ENCODE data around the gene MTURN.

Gene MTURN

GRCh38 chr7:30177186-30177585 is 42.4 kb downstream of the MTURN start:
- H3K36me3 ChIP-seq (ENCODE audit: control insufficient read depth, insufficient read depth, low read length): no peaks in the 10 kb centered on the region
- no peaks in the 10 kb centered on the region for H3K27me3 ChIP-seq (ENCODE audit: control insufficient read depth, insufficient read depth, low read length)
- no peak overlapping the region for H3K27ac ChIP-seq (ENCODE audit: low read depth, low read length)
- no peak overlapping the region for H3K4me3 ChIP-seq (ENCODE audit: low read length)
- no peak overlapping the region for H3K9ac ChIP-seq (ENCODE audit: low read length)
- H3K4me1 ChIP-seq (ENCODE audit: control insufficient read depth, insufficient read depth, low read length): peaks cover 18% of the 10 kb centered on the region

- H3K36me3 ChIP-seq (ENCODE audit: control insufficient read depth, insufficient read depth, low read length): no peaks in the 10 kb centered on the region
- H3K4me3 ChIP-seq (ENCODE audit: low read length): no peak overlapping the region
- peaks cover 11% of the 10 kb centered on the region for H3K4me1 ChIP-seq (ENCODE audit: control insufficient read depth, insufficient read depth, low read length)
Observed at GRCh38 chr7:30177965-30178364, 43.2 kb downstream of the MTURN start.

GRCh38 chr7:30178748-30179436 is 44.1 kb downstream of the MTURN start:
- no peaks in the 10 kb centered on the region for H3K36me3 ChIP-seq (ENCODE audit: control insufficient read depth, insufficient read depth, low read length)
- H3K27ac ChIP-seq (ENCODE audit: low read depth, low read length): no peak overlapping the region
- H3K27me3 ChIP-seq (ENCODE audit: control insufficient read depth, insufficient read depth, low read length): no peaks in the 10 kb centered on the region
- peaks cover 2% of the 10 kb centered on the region for H3K4me1 ChIP-seq (ENCODE audit: control insufficient read depth, insufficient read depth, low read length)
- no peak overlapping the region for H3K4me3 ChIP-seq (ENCODE audit: low read length)
- no peak overlapping the region for H3K9ac ChIP-seq (ENCODE audit: low read length)

More at GRCh38 chr7:30177965-30178364, 43.2 kb downstream of the MTURN start:
- no peak overlapping the region for H3K27ac ChIP-seq (ENCODE audit: low read depth, low read length)
- no peaks in the 10 kb centered on the region for H3K27me3 ChIP-seq (ENCODE audit: control insufficient read depth, insufficient read depth, low read length)
- no peak overlapping the region for H3K9ac ChIP-seq (ENCODE audit: low read length)

- H3K27ac ChIP-seq (ENCODE audit: low read depth, low read length): no peak overlapping the region
- H3K4me3 ChIP-seq (ENCODE audit: low read length): no peak overlapping the region
- peaks cover 2% of the 10 kb centered on the region for H3K4me1 ChIP-seq (ENCODE audit: control insufficient read depth, insufficient read depth, low read length)
- no peak overlapping the region for H3K9ac ChIP-seq (ENCODE audit: low read length)
- no peaks in the 10 kb centered on the region for H3K27me3 ChIP-seq (ENCODE audit: control insufficient read depth, insufficient read depth, low read length)
- no peaks in the 10 kb centered on the region for H3K36me3 ChIP-seq (ENCODE audit: control insufficient read depth, insufficient read depth, low read length)
Observed at GRCh38 chr7:30180718-30181117, 45.9 kb downstream of the MTURN start.

- H3K27me3 ChIP-seq (ENCODE audit: control insufficient read depth, insufficient read depth, low read length): no peaks in the 10 kb centered on the region
- H3K4me1 ChIP-seq (ENCODE audit: control insufficient read depth, insufficient read depth, low read length): peaks cover 2% of the 10 kb centered on the region
- H3K9ac ChIP-seq (ENCODE audit: low read length): no peak overlapping the region
- no peaks in the 10 kb centered on the region for H3K36me3 ChIP-seq (ENCODE audit: control insufficient read depth, insufficient read depth, low read length)
- no peak overlapping the region for H3K4me3 ChIP-seq (ENCODE audit: low read length)
- peak overlapping the region; percentile 50 for H3K27ac ChIP-seq (ENCODE audit: low read depth, low read length)
Observed at GRCh38 chr7:30181211-30181610, 46.4 kb downstream of the MTURN start.

GRCh38 chr7:30181736-30182522 is 47.1 kb downstream of the MTURN start:
- Histone ChIP-seq H3K9ac (ENCODE audit: low read length) (no peak overlapping the region), H3K4me1 (ENCODE audit: control insufficient read depth, insufficient read depth, low read length) (peaks cover 2% of the 10 kb centered on the region), H3K27me3 (ENCODE audit: control insufficient read depth, insufficient read depth, low read length) (no peaks in the 10 kb centered on the region), H3K4me3 (ENCODE audit: low read length) (no peak overlapping the region), H3K27ac (ENCODE audit: low read depth, low read length) (peak overlapping the region; percentile 50), H3K36me3 (ENCODE audit: control insufficient read depth, insufficient read depth, low read length) (no peaks in the 10 kb centered on the region)

- Histone ChIP-seq H3K4me1 (ENCODE audit: control insufficient read depth, insufficient read depth, low read length) (peaks cover 2% of the 10 kb centered on the region), H3K27ac (ENCODE audit: low read depth, low read length) (no peak overlapping the region), H3K9ac (ENCODE audit: low read length) (no peak overlapping the region), H3K4me3 (ENCODE audit: low read length) (no peak overlapping the region), H3K27me3 (ENCODE audit: control insufficient read depth, insufficient read depth, low read length) (no peaks in the 10 kb centered on the region), H3K36me3 (ENCODE audit: control insufficient read depth, insufficient read depth, low read length) (no peaks in the 10 kb centered on the region)
Observed at GRCh38 chr7:30182814-30183213, 48.0 kb downstream of the MTURN start.

- no peak overlapping the region for H3K9ac ChIP-seq (ENCODE audit: low read length)
- no peak overlapping the region for H3K4me3 ChIP-seq (ENCODE audit: low read length)
- H3K4me1 ChIP-seq (ENCODE audit: control insufficient read depth, insufficient read depth, low read length): peaks cover 2% of the 10 kb centered on the region
- H3K36me3 ChIP-seq (ENCODE audit: control insufficient read depth, insufficient read depth, low read length): no peaks in the 10 kb centered on the region
- no peaks in the 10 kb centered on the region for H3K27me3 ChIP-seq (ENCODE audit: control insufficient read depth, insufficient read depth, low read length)
- no peak overlapping the region for H3K27ac ChIP-seq (ENCODE audit: low read depth, low read length)
Observed at GRCh38 chr7:30183749-30184369, 49.1 kb downstream of the MTURN start.

- Histone ChIP-seq H3K4me1 (ENCODE audit: control insufficient read depth, insufficient read depth, low read length) (no peaks in the 10 kb centered on the region), H3K9ac (ENCODE audit: low read length) (no peak overlapping the region), H3K36me3 (ENCODE audit: control insufficient read depth, insufficient read depth, low read length) (no peaks in the 10 kb centered on the region), H3K27ac (ENCODE audit: low read depth, low read length) (peak overlapping the region; percentile 40), H3K27me3 (ENCODE audit: control insufficient read depth, insufficient read depth, low read length) (no peaks in the 10 kb centered on the region), H3K4me3 (ENCODE audit: low read length) (no peak overlapping the region)
Observed at GRCh38 chr7:30184791-30185487, 50.2 kb downstream of the MTURN start.

GRCh38 chr7:30185496-30185895 is 50.7 kb downstream of the MTURN start:
- Histone ChIP-seq H3K9ac (ENCODE audit: low read length) (no peak overlapping the region), H3K4me3 (ENCODE audit: low read length) (no peak overlapping the region), H3K27ac (ENCODE audit: low read depth, low read length) (peak overlapping the region; percentile 30), H3K27me3 (ENCODE audit: control insufficient read depth, insufficient read depth, low read length) (no peaks in the 10 kb centered on the region), H3K36me3 (ENCODE audit: control insufficient read depth, insufficient read depth, low read length) (no peaks in the 10 kb centered on the region), H3K4me1 (ENCODE audit: control insufficient read depth, insufficient read depth, low read length) (no peaks in the 10 kb centered on the region)

- no peak overlapping the region for H3K27ac ChIP-seq (ENCODE audit: low read depth, low read length)
- H3K27me3 ChIP-seq (ENCODE audit: control insufficient read depth, insufficient read depth, low read length): no peaks in the 10 kb centered on the region
- H3K4me3 ChIP-seq (ENCODE audit: low read length): no peak overlapping the region
- H3K9ac ChIP-seq (ENCODE audit: low read length): no peak overlapping the region
- H3K4me1 ChIP-seq (ENCODE audit: control insufficient read depth, insufficient read depth, low read length): no peaks in the 10 kb centered on the region
- H3K36me3 ChIP-seq (ENCODE audit: control insufficient read depth, insufficient read depth, low read length): no peaks in the 10 kb centered on the region
Observed at GRCh38 chr7:30186725-30187124, 51.9 kb downstream of the MTURN start.

GRCh38 chr7:30187513-30187912 is 52.7 kb downstream of the MTURN start:
- H3K27me3 ChIP-seq (ENCODE audit: control insufficient read depth, insufficient read depth, low read length): no peaks in the 10 kb centered on the region
- H3K27ac ChIP-seq (ENCODE audit: low read depth, low read length): no peak overlapping the region
- H3K4me3 ChIP-seq (ENCODE audit: low read length): no peak overlapping the region
- H3K4me1 ChIP-seq (ENCODE audit: control insufficient read depth, insufficient read depth, low read length): no peaks in the 10 kb centered on the region
- no peaks in the 10 kb centered on the region for H3K36me3 ChIP-seq (ENCODE audit: control insufficient read depth, insufficient read depth, low read length)
- no peak overlapping the region for H3K9ac ChIP-seq (ENCODE audit: low read length)
